Stomach (tissue), 4 donors: ENCODE results near the gene FOXL1.

Source experiments
- EP300 ChIP-seq: sonication (generic); formaldehyde crosslinking; IDR thresholded peaks from one replicate; pipeline ENCODE4 v1.6.1; 2017; ENCODE audit warnings: antibody characterized with exemption
- TF ChIP-seq, protein P1 (sequence below), 7 experiments: fragments of 450-650 bp in 4 of 7; fragments of 200-600 bp in 3 of 7; sonication (generic) in 3 of 7; IDR thresholded peaks; one replicate each; pipeline ENCODE4 v1.5.1; 2016 to 2019; ENCODE audit warnings: antibody characterized with exemption in 7 of 7, control low read depth in 2 of 7, mild to moderate bottlenecking in 1 of 7

DNA sequence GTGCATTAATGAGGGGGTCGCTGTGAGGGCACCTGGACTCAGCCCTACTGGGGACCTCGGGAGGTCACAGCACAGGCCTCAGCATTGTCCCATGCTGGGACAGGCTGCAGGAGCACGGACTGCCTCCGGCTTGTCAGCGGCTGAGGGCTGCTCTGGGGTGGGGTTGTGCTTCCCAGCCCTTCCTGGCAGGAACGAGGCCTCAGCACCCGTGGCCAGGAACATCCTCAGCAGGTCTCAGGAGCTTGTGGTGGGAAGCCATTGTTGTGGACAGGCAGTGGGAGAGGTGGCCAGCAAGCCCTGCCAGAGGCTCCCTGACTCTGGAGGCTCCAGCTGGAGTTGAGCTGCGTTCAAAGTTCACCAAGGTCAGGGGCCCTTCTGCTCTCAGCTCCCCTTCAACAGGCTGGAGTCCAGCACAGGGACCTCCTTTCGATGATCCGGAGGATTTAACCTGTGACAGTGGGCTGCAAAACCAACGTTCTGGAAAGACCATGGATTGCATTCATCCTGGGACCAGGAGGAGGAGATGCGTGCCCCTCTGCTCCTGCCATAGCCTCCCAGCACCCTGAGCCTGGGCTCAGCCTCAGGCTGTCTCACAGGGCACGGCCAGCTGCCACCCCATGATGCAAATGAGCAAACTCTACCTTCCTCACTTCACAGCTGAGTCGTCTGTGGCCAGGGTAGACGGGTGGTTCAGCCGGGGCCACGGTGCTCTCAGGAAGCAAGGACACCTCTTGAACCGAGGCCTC, 32.6 kb downstream of the FOXL1 start:
- TF ChIP-seq, protein P1, sequence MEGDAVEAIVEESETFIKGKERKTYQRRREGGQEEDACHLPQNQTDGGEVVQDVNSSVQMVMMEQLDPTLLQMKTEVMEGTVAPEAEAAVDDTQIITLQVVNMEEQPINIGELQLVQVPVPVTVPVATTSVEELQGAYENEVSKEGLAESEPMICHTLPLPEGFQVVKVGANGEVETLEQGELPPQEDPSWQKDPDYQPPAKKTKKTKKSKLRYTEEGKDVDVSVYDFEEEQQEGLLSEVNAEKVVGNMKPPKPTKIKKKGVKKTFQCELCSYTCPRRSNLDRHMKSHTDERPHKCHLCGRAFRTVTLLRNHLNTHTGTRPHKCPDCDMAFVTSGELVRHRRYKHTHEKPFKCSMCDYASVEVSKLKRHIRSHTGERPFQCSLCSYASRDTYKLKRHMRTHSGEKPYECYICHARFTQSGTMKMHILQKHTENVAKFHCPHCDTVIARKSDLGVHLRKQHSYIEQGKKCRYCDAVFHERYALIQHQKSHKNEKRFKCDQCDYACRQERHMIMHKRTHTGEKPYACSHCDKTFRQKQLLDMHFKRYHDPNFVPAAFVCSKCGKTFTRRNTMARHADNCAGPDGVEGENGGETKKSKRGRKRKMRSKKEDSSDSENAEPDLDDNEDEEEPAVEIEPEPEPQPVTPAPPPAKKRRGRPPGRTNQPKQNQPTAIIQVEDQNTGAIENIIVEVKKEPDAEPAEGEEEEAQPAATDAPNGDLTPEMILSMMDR (IDR thresholded peaks at IDR 0.05): no peak
- no peak for TF ChIP-seq EP300
